Measurements from ENCODE around the gene OR2AG2.

Gene OR2AG2

DNA sequence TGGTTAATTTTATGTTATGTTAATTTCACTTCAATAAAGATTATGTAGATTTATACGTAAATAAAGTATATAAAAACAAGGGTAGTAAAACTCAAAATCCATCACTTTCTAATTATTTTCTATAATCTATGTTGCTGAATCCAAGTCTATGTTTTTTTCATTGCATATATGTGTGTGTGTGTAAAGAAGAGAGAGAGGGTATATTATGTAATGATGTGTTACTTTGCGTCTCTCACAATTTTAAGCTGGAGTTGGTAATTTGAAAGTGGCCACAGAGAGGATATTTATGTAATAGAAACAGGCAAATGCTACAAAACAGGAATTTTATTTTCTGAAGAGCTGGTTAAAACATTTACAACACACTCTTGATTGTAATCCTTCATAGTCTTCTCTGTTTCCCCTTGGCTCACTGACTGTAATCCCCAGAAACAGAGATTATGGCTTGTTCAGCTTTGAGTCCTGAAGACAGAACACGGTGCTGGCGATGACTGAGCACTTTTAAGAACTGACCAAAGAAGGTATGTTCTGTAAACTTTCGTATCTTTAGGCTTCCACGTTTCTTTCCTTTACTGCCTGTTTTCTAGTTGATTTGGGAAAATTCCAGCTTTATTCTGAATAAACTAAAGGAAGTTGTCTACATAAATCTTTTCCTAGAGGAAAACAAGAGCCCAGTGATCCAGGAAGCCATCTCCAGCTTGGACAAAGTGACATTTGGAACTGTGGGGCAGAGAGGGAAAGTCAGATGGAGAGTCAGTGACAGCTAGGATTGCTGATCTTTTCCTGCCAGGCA, 43.6 kb downstream of the OR2AG2 start:
- H3K27ac ChIP-seq, result no peak overlapping the region
- TF ChIP-seq, protein P1, sequence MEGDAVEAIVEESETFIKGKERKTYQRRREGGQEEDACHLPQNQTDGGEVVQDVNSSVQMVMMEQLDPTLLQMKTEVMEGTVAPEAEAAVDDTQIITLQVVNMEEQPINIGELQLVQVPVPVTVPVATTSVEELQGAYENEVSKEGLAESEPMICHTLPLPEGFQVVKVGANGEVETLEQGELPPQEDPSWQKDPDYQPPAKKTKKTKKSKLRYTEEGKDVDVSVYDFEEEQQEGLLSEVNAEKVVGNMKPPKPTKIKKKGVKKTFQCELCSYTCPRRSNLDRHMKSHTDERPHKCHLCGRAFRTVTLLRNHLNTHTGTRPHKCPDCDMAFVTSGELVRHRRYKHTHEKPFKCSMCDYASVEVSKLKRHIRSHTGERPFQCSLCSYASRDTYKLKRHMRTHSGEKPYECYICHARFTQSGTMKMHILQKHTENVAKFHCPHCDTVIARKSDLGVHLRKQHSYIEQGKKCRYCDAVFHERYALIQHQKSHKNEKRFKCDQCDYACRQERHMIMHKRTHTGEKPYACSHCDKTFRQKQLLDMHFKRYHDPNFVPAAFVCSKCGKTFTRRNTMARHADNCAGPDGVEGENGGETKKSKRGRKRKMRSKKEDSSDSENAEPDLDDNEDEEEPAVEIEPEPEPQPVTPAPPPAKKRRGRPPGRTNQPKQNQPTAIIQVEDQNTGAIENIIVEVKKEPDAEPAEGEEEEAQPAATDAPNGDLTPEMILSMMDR (IDR thresholded peaks at IDR 0.05), result no peak

DNA sequence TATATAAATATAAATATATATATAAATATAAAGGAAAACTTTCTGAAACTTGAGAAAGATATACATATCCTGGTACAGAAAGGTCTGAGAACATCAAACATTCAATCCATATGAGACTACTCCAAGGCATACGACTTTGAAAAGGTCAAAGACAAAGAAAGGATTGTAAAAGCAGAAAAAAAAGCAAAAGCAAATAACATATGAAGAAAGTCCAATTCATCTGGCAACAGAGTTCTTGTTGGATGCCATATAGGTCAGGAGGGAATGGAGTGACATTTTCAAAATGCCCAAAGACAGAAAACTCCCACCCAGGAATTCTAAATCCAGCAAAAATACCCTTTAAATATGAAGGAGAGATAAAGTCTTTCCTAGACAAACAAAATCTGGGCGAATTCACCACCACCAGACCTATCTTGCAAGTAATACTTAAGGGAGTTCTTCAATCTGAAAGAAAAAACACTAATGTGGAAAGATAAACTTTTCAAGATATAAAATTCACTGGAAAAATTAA, 46.3 kb downstream of the OR2AG2 start:
- H3K4me1 ChIP-seq, result no peaks in the 10 kb centered on the region
- H3K27ac ChIP-seq, result no peak overlapping the region

More for the DNA sequence above, 43.6 kb downstream of the OR2AG2 start:
- H3K36me3 ChIP-seq (ENCODE audit: control insufficient read depth, insufficient read depth, low read length), result no peaks in the 10 kb centered on the region
- H3K9ac ChIP-seq, result no peak overlapping the region
- H3K27me3 ChIP-seq (ENCODE audit: control insufficient read depth, insufficient read depth, low read length), result no peaks in the 10 kb centered on the region
- no peak overlapping the region for H2AFZ ChIP-seq
- no peak overlapping the region for H3K4me3 ChIP-seq (ENCODE audit: low read depth, low read length)
- H3K4me2 ChIP-seq (ENCODE audit: low read length), result no peak overlapping the region
- no peaks in the 10 kb centered on the region for H3K9me3 ChIP-seq (ENCODE audit: control insufficient read depth, low read length)
- no peaks in the 10 kb centered on the region for H3K79me2 ChIP-seq
- no peaks in the 10 kb centered on the region for H3K4me1 ChIP-seq

DNA sequence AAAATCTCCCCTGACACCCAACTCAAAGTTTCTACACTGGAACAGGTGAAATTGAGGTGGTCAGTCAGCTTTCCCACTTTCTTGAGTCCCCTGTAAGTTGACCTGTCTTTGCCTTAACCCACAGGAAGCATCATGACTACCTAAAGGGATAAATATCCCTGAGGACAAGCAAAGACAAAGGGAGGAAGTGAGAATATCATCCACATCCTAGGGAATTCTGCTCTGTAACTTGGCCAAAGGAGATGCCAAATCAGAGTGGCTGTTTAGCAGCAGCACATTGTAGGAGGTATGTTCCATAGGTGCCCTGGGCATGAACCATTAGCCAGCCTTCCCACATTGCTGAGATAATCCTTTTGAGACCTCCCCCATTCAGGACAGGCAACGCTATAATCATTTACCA, 47.8 kb downstream of the OR2AG2 start:
- Histone ChIP-seq H3K79me2 (no peaks in the 10 kb centered on the region), H3K4me3 (ENCODE audit: low read depth, low read length) (no peak overlapping the region), H3K9me3 (ENCODE audit: control insufficient read depth, low read length) (no peaks in the 10 kb centered on the region), H3K27ac (no peak overlapping the region), H3K27me3 (ENCODE audit: control insufficient read depth, insufficient read depth, low read length) (no peaks in the 10 kb centered on the region), H3K9ac (no peak overlapping the region), H3K4me1 (no peaks in the 10 kb centered on the region), H3K36me3 (ENCODE audit: control insufficient read depth, insufficient read depth, low read length) (no peaks in the 10 kb centered on the region), H2AFZ (no peak overlapping the region), H3K4me2 (ENCODE audit: low read length) (no peak overlapping the region)
- TF ChIP-seq, protein P1 (IDR thresholded peaks at IDR 0.05), result no peak

More for the DNA sequence above, 46.3 kb downstream of the OR2AG2 start:
- Histone ChIP-seq H3K27me3 (ENCODE audit: control insufficient read depth, insufficient read depth, low read length) (no peaks in the 10 kb centered on the region), H3K9me3 (ENCODE audit: control insufficient read depth, low read length) (no peaks in the 10 kb centered on the region), H3K4me3 (ENCODE audit: low read depth, low read length) (no peak overlapping the region), H3K79me2 (no peaks in the 10 kb centered on the region), H2AFZ (no peak overlapping the region), H3K9ac (no peak overlapping the region), H3K4me2 (ENCODE audit: low read length) (no peak overlapping the region), H3K36me3 (ENCODE audit: control insufficient read depth, insufficient read depth, low read length) (no peaks in the 10 kb centered on the region)
- TF ChIP-seq, protein P1 (IDR thresholded peaks at IDR 0.05), result no peak

DNA sequence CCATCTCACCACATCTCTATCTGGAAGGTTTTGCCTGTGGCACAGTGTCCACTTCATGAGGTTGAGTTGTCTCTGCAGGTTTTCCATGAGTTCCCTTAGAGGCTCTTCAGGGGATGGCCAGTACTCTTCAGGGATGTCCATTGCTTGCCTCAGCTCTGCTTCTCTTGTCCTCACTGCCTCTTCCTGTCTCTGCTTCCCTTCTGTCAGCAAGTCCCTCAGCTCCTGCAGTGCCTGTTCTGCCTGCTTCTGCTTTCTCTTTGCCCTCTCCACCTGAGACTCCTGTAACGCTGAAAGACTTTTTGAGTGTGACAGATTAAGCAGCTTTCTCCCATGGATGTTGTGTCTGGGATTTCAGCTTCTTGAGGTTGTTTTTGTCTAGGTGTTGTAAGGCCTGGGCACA, 50.4 kb downstream of the OR2AG2 start:
- H3K4me1 ChIP-seq, result no peaks in the 10 kb centered on the region
- H3K4me3 ChIP-seq (ENCODE audit: low read depth, low read length), result no peak overlapping the region
- no peak overlapping the region for H3K27ac ChIP-seq
- TF ChIP-seq, protein P1 (IDR thresholded peaks at IDR 0.05), result no peak
- no peaks in the 10 kb centered on the region for H3K9me3 ChIP-seq (ENCODE audit: control insufficient read depth, low read length)
- H3K79me2 ChIP-seq, result no peaks in the 10 kb centered on the region
- no peak overlapping the region for H3K4me2 ChIP-seq (ENCODE audit: low read length)
- no peaks in the 10 kb centered on the region for H3K36me3 ChIP-seq (ENCODE audit: control insufficient read depth, insufficient read depth, low read length)
- no peak overlapping the region for H3K9ac ChIP-seq
- H2AFZ ChIP-seq, result no peak overlapping the region
- H3K27me3 ChIP-seq (ENCODE audit: control insufficient read depth, insufficient read depth, low read length), result no peaks in the 10 kb centered on the region

DNA sequence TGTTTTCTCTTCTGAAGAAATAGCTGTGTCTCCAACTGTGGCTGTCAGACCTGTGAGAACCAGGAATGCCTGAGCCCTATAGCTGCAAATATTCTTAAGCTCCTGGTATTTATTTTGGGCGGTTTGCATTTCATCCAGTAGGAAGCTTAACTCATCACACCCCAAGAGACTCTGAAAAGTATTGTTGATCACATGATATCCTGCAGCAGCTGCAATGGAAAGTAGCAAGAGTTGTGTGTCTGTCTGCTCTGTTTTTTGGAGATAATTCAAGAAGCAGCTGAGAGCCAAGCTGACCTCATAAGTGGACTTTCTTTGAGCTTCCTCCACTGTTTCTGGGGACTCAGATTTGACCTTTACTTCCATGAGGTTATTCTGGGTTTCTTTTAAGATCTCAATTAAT, 52.2 kb downstream of the OR2AG2 start:
- Histone ChIP-seq H3K36me3 (ENCODE audit: control insufficient read depth, insufficient read depth, low read length) (no peaks in the 10 kb centered on the region), H3K9me3 (ENCODE audit: control insufficient read depth, low read length) (no peaks in the 10 kb centered on the region), H3K27me3 (ENCODE audit: control insufficient read depth, insufficient read depth, low read length) (no peaks in the 10 kb centered on the region), H3K4me3 (ENCODE audit: low read depth, low read length) (no peak overlapping the region), H3K4me2 (ENCODE audit: low read length) (no peak overlapping the region), H3K27ac (no peak overlapping the region), H3K4me1 (no peaks in the 10 kb centered on the region), H3K79me2 (no peaks in the 10 kb centered on the region), H3K9ac (no peak overlapping the region), H2AFZ (no peak overlapping the region)
- TF ChIP-seq, protein P1 (IDR thresholded peaks at IDR 0.05), result no peak
